Panc1 (cell line): ENCODE data around the gene FOXA3.

Experiments used
- CTCF ChIP-seq: fragments of 450-650 bp; IDR thresholded peaks from 2 replicates; pipeline ENCODE4 v1.5.1; 2017; ENCODE audit warnings: mild to moderate bottlenecking
- POLR2AphosphoS5 ChIP-seq: IDR thresholded peaks from 2 replicates; pipeline ENCODE4 v1.6.1; 2012; ENCODE audit warnings: mild to moderate bottlenecking, low read depth, low read length, moderate library complexity
- SIN3A ChIP-seq: IDR thresholded peaks from 2 replicates; pipeline ENCODE4 v1.6.1; 2012; ENCODE audit warnings: low read depth, mild to moderate bottlenecking, low read length, moderate library complexity, borderline replicate concordance; ENCODE audit not compliant: insufficient read depth

DNA sequence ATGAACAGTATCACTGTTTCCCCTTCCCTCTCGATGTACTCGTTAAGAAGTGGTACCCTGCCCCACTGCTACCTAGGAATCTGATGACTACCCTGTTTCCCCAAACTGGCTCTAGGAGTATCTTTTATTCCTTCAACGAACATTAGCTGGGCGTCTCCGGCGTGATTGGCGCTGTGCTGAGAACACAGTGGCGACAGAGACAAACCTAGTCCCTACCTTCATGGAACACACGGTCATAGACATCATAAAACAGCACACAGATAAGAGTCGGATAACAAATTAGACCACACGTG lies 1.9 kb upstream of the FOXA3 start:
- TF ChIP-seq CTCF (no peak), POLR2AphosphoS5 (no peak), SIN3A (no peak)
